ENCODE data around the gene CLCN3.

DNA sequence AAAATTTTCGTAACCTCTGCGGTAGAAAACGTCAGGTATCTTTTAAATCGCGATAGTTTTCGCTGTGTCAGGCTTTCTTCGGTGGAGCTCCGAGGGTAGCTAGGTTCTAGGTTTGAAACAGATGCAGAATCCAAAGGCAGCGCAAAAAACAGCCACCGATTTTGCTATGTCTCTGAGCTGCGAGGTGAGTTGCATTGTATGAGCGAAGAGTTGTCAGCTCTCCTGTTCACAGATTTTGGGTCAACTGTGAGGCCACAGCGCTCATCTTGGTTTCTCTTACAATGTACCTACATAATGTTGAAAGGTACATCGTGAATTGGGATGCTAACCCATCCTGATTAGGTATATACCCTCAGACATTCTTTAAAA, 486 bp downstream of the CLCN3 start:
- TF ChIP-seq POLR2A (IDR thresholded peaks at IDR 0.05) (no peak), EP300 (IDR thresholded peaks at IDR 0.05) (no peak)
- TF ChIP-seq, protein P1, sequence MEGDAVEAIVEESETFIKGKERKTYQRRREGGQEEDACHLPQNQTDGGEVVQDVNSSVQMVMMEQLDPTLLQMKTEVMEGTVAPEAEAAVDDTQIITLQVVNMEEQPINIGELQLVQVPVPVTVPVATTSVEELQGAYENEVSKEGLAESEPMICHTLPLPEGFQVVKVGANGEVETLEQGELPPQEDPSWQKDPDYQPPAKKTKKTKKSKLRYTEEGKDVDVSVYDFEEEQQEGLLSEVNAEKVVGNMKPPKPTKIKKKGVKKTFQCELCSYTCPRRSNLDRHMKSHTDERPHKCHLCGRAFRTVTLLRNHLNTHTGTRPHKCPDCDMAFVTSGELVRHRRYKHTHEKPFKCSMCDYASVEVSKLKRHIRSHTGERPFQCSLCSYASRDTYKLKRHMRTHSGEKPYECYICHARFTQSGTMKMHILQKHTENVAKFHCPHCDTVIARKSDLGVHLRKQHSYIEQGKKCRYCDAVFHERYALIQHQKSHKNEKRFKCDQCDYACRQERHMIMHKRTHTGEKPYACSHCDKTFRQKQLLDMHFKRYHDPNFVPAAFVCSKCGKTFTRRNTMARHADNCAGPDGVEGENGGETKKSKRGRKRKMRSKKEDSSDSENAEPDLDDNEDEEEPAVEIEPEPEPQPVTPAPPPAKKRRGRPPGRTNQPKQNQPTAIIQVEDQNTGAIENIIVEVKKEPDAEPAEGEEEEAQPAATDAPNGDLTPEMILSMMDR (IDR thresholded peaks at IDR 0.05) = no peak
